Trophoblast cell (in vitro differentiated cells and primary cell): ENCODE data around the gene HOXB9.

Source experiments
- DNase-seq, 2 donors: peaks; one replicate each; pipeline ENCODE4 v3.0.0-alpha.2; 2016
- H2AFZ ChIP-seq: 2 replicates; pipeline ENCODE4 v1.6.1; 2013; ENCODE audit warnings: low read length, moderate library complexity, mild to moderate bottlenecking; ENCODE audit not compliant: insufficient read depth, poor library complexity
- H2AK5ac ChIP-seq: 2 replicates; pipeline ENCODE4 v1.6.1; 2013; ENCODE audit warnings: mild to moderate bottlenecking, low read length
- H2BK120ac ChIP-seq: 2 replicates; pipeline ENCODE4 v1.6.1; 2013; ENCODE audit warnings: low read length, mild to moderate bottlenecking, moderate library complexity; ENCODE audit not compliant: insufficient read depth, poor library complexity
- H2BK12ac ChIP-seq: 2 replicates; pipeline ENCODE4 v1.6.1; 2013; ENCODE audit warnings: mild to moderate bottlenecking, low read length, moderate library complexity
- H2BK5ac ChIP-seq: 2 replicates; pipeline ENCODE4 v1.6.1; 2013; ENCODE audit warnings: low read length, low read depth, moderate library complexity, mild to moderate bottlenecking; ENCODE audit not compliant: poor library complexity
- H3K14ac ChIP-seq: 2 replicates; pipeline ENCODE4 v1.6.1; 2013; ENCODE audit warnings: mild to moderate bottlenecking, low read length
- H3K18ac ChIP-seq: 2 replicates; pipeline ENCODE4 v1.6.1; 2013; ENCODE audit warnings: mild to moderate bottlenecking, low read length
- H3K23ac ChIP-seq: 2 replicates; pipeline ENCODE4 v1.6.1; 2013; ENCODE audit warnings: low read length
- H3K27ac ChIP-seq: 2 replicates; pipeline ENCODE4 v1.5.1; 2013; ENCODE audit warnings: low read depth, mild to moderate bottlenecking, inconsistent platforms, low read length, moderate library complexity
- H3K27me3 ChIP-seq: 2 replicates; pipeline ENCODE4 v1.6.1; 2013; ENCODE audit warnings: inconsistent platforms, mild to moderate bottlenecking, low read length, moderate library complexity; ENCODE audit not compliant: insufficient read depth
- H3K36me3 ChIP-seq, 2 experiments: 1 replicate in 1 of 2; 2 replicates in 1 of 2; pipeline ENCODE4 v1.6.1; 2013; ENCODE audit warnings: low read length in 2 of 2, mild to moderate bottlenecking in 2 of 2, moderate library complexity in 1 of 2; ENCODE audit not compliant: insufficient read depth in 2 of 2, control insufficient read depth in 1 of 2
- H3K4ac ChIP-seq: 2 replicates; pipeline ENCODE4 v1.6.1; 2013; ENCODE audit warnings: low read depth, mild to moderate bottlenecking, low read length, moderate library complexity
- H3K4me1 ChIP-seq, 2 experiments: 1 replicate in 1 of 2; 2 replicates in 1 of 2; pipeline ENCODE4 v1.6.1; 2013; ENCODE audit warnings: low read length in 2 of 2, mild to moderate bottlenecking in 2 of 2, moderate library complexity in 1 of 2; ENCODE audit not compliant: insufficient read depth in 2 of 2, control insufficient read depth in 1 of 2
- H3K4me2 ChIP-seq: 2 replicates; pipeline ENCODE4 v1.6.1; 2013; ENCODE audit warnings: inconsistent platforms, mild to moderate bottlenecking, low read length, moderate library complexity
- H3K4me3 ChIP-seq: 2 replicates; pipeline ENCODE4 v1.5.1; 2013; ENCODE audit warnings: mild to moderate bottlenecking, low read depth, low read length, inconsistent platforms
- H3K79me1 ChIP-seq: one replicate; pipeline ENCODE4 v1.6.1; 2013; ENCODE audit warnings: low read length
- H3K79me2 ChIP-seq: 2 replicates; pipeline ENCODE4 v1.6.1; 2013; ENCODE audit warnings: low read length, mild to moderate bottlenecking; ENCODE audit not compliant: control insufficient read depth, insufficient read depth, poor library complexity
- H3K9ac ChIP-seq: 2 replicates; pipeline ENCODE4 v1.6.1; 2013; ENCODE audit warnings: mild to moderate bottlenecking, low read length
- H3K9me3 ChIP-seq: 2 replicates; pipeline ENCODE4 v1.6.1; 2013; ENCODE audit warnings: low read depth, mild to moderate bottlenecking, control low read depth, inconsistent platforms, low read length; ENCODE audit not compliant: insufficient read depth
- H4K12ac ChIP-seq: 2 replicates; pipeline ENCODE4 v1.6.1; 2013; ENCODE audit warnings: low read depth, mild to moderate bottlenecking, low read length, moderate library complexity
- H4K8ac ChIP-seq: 2 replicates; pipeline ENCODE4 v1.6.1; 2013; ENCODE audit warnings: low read depth, mild to moderate bottlenecking, low read length, moderate library complexity
- H4K91ac ChIP-seq: one replicate; pipeline ENCODE4 v1.6.1; 2013; ENCODE audit warnings: low read depth, mild to moderate bottlenecking, low read length, moderate library complexity
- WGBS: extraction: QIAGEN DNeasy Blood & Tissue Kit; methylation state at CpG from one replicate; pipeline ENCODE4 v1.1.7; 2013; ENCODE audit warnings: missing lambda C conversion rate; ENCODE audit not compliant: insufficient read length, insufficient coverage; ENCODE audit errors: extremely low coverage; 5-methylcytosine and 5-hydroxymethylcytosine counted together

HOXB9 gene

GRCh38 chr17:48636177-48637018 is 10.2 kb upstream of the HOXB9 start:
- H2BK5ac ChIP-seq = no peak overlapping the region
- no peak overlapping the region for H3K9ac ChIP-seq
- no peak overlapping the region for H4K8ac ChIP-seq
- peak; percentile 77 to 85 for DNase-seq
- peaks cover 4% of the 10 kb centered on the region for H3K9me3 ChIP-seq
- no peak overlapping the region for H2AK5ac ChIP-seq
- H3K4ac ChIP-seq = no peak overlapping the region
- H3K4me3 ChIP-seq = no peak overlapping the region
- H3K79me1 ChIP-seq = no peaks in the 10 kb centered on the region
- H4K12ac ChIP-seq = no peak overlapping the region
- peaks cover 0 to 6% of the 10 kb centered on the region in 2 experiments for H3K4me1 ChIP-seq
- H3K79me2 ChIP-seq = no peaks in the 10 kb centered on the region
- no peak overlapping the region for H2AFZ ChIP-seq
- H3K14ac ChIP-seq = no peak overlapping the region
- no peak overlapping the region for H2BK120ac ChIP-seq
- H4K91ac ChIP-seq = no peak overlapping the region
- H3K27me3 ChIP-seq = peaks cover 85% of the 10 kb centered on the region
- H3K36me3 ChIP-seq = peaks cover 0 to 2% of the 10 kb centered on the region in 2 experiments
- WGBS = no CpG with 5 or more reads among the region's 39 CpGs
- H3K27ac ChIP-seq = no peak overlapping the region
- no peak overlapping the region for H3K18ac ChIP-seq
- H3K4me2 ChIP-seq = peak overlapping the region; percentile 30
- H2BK12ac ChIP-seq = no peak overlapping the region
- H3K23ac ChIP-seq = no peak overlapping the region

- WGBS = no CpG with 5 or more reads among the region's 20 CpGs
- Histone ChIP-seq H2BK120ac (no peak overlapping the region), H3K27ac (no peak overlapping the region), H3K23ac (no peak overlapping the region), H4K91ac (no peak overlapping the region), H2BK5ac (no peak overlapping the region), H3K79me2 (no peaks in the 10 kb centered on the region), H3K9ac (no peak overlapping the region), H2BK12ac (no peak overlapping the region), H2AK5ac (no peak overlapping the region), H3K4ac (no peak overlapping the region), H3K79me1 (no peaks in the 10 kb centered on the region), H3K4me1 (peaks cover 0 to 6% of the 10 kb centered on the region in 2 experiments), H3K18ac (no peak overlapping the region), H3K4me3 (no peak overlapping the region), H2AFZ (no peak overlapping the region), H3K4me2 (no peak overlapping the region), H3K9me3 (peaks cover 4% of the 10 kb centered on the region), H3K14ac (no peak overlapping the region), H3K36me3 (peaks cover 0 to 2% of the 10 kb centered on the region in 2 experiments), H4K12ac (no peak overlapping the region), H4K8ac (no peak overlapping the region), H3K27me3 (peaks cover 85% of the 10 kb centered on the region)
- DNase-seq = no peak
Measured at GRCh38 chr17:48634493-48635208, 8.5 kb upstream of the HOXB9 start.

- no peak overlapping the region for H4K8ac ChIP-seq
- peaks cover 0 to 2% of the 10 kb centered on the region in 2 experiments for H3K36me3 ChIP-seq
- H3K4me3 ChIP-seq = peak overlapping the region; percentile 16
- H3K27ac ChIP-seq = no peak overlapping the region
- no peak overlapping the region for H3K4ac ChIP-seq
- DNase-seq = no peak
- H3K79me2 ChIP-seq = no peaks in the 10 kb centered on the region
- peaks cover 86% of the 10 kb centered on the region for H3K27me3 ChIP-seq
- peaks cover 0 to 6% of the 10 kb centered on the region in 2 experiments for H3K4me1 ChIP-seq
- H3K9ac ChIP-seq = no peak overlapping the region
- H3K18ac ChIP-seq = no peak overlapping the region
- no peak overlapping the region for H2BK120ac ChIP-seq
- WGBS = no CpG with 5 or more reads among the region's 35 CpGs
- no peak overlapping the region for H2AK5ac ChIP-seq
- H2BK5ac ChIP-seq = no peak overlapping the region
- no peak overlapping the region for H4K12ac ChIP-seq
- H3K23ac ChIP-seq = no peak overlapping the region
- peaks cover 6% of the 10 kb centered on the region for H3K9me3 ChIP-seq
- no peaks in the 10 kb centered on the region for H3K79me1 ChIP-seq
- H4K91ac ChIP-seq = no peak overlapping the region
- H2AFZ ChIP-seq = no peak overlapping the region
- no peak overlapping the region for H2BK12ac ChIP-seq
- H3K14ac ChIP-seq = no peak overlapping the region
- peak overlapping the region; percentile 29 for H3K4me2 ChIP-seq
Measured at GRCh38 chr17:48633266-48633677, 7.1 kb upstream of the HOXB9 start.

GRCh38 chr17:48632579-48633265 is 6.6 kb upstream of the HOXB9 start:
- no peak overlapping the region for H3K4me3 ChIP-seq
- no peaks in the 10 kb centered on the region for H3K79me2 ChIP-seq
- peaks cover 0 to 6% of the 10 kb centered on the region in 2 experiments for H3K4me1 ChIP-seq
- no peak overlapping the region for H3K4ac ChIP-seq
- H3K14ac ChIP-seq = no peak overlapping the region
- H2BK12ac ChIP-seq = no peak overlapping the region
- no peak overlapping the region for H3K4me2 ChIP-seq
- no peak overlapping the region for H2BK120ac ChIP-seq
- no peak overlapping the region for H4K91ac ChIP-seq
- no CpG with 5 or more reads among the region's 7 CpGs for WGBS
- H3K27ac ChIP-seq = no peak overlapping the region
- H2BK5ac ChIP-seq = no peak overlapping the region
- no peak overlapping the region for H2AFZ ChIP-seq
- H3K79me1 ChIP-seq = no peaks in the 10 kb centered on the region
- peaks cover 6% of the 10 kb centered on the region for H3K9me3 ChIP-seq
- no peak overlapping the region for H4K8ac ChIP-seq
- peaks cover 88% of the 10 kb centered on the region for H3K27me3 ChIP-seq
- H2AK5ac ChIP-seq = no peak overlapping the region
- H4K12ac ChIP-seq = no peak overlapping the region
- H3K23ac ChIP-seq = no peak overlapping the region
- DNase-seq = no peak
- no peak overlapping the region for H3K9ac ChIP-seq
- peaks cover 0 to 2% of the 10 kb centered on the region in 2 experiments for H3K36me3 ChIP-seq
- no peak overlapping the region for H3K18ac ChIP-seq
